ENCODE measurements around the gene EMC7. TPM values are rescaled to one million over a fixed set of nuclear protein-coding genes. Genes with fewer than 3 reads are reported as not detected.

The EMC7 gene
- polyA plus RNA-seq, 1 experiment: 116 TPM

DNA sequence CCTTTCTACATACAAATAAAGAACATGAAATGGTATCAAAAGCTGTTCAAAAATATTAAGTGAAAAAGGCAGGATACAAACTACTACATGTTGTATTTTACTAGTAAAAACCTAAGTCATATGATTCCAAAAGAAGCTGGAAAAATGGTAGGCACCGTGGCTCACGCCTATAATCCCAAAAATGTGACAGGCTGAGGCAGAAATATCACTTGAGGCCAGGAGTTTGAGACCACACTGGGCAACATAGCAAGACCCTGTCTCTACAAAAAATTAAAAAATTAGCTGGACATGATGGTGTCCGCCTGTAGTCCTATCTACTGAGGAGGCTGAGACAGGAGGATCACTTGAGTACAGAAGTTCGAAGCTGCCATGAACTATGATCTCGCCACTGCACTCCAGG is 1.7 kb downstream of the EMC7 start:
- Histone ChIP-seq H3K9me3 (ENCODE audit: control insufficient read depth, insufficient read depth, low read length) (no peaks in the 10 kb centered on the region; the same call in 1 of the 2 replicates), H3K27me3 (ENCODE audit: control insufficient read depth, insufficient read depth, low read length) (no peaks in the 10 kb centered on the region), H3K27ac (ENCODE audit: low read depth, low read length) (no peak overlapping the region), H3K4me3 (ENCODE audit: low read depth, low read length) (no peak overlapping the region)
- no peak for DNase-seq (ENCODE audit: low read depth, low spot score)
- ChIA-PET POLR2A (no interaction called here), CTCF (interaction anchor here (1.0 to 3.7 kb wide), 3 partner anchors 10 to 110 kb away, joined by 3 to 18 read pairs (median 4); partner anchors contain the start of gene KATNBL1)
- TF ChIP-seq, protein P1, sequence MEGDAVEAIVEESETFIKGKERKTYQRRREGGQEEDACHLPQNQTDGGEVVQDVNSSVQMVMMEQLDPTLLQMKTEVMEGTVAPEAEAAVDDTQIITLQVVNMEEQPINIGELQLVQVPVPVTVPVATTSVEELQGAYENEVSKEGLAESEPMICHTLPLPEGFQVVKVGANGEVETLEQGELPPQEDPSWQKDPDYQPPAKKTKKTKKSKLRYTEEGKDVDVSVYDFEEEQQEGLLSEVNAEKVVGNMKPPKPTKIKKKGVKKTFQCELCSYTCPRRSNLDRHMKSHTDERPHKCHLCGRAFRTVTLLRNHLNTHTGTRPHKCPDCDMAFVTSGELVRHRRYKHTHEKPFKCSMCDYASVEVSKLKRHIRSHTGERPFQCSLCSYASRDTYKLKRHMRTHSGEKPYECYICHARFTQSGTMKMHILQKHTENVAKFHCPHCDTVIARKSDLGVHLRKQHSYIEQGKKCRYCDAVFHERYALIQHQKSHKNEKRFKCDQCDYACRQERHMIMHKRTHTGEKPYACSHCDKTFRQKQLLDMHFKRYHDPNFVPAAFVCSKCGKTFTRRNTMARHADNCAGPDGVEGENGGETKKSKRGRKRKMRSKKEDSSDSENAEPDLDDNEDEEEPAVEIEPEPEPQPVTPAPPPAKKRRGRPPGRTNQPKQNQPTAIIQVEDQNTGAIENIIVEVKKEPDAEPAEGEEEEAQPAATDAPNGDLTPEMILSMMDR (IDR thresholded peaks at IDR 0.05; ENCODE audit: low read depth, low read length): no peak

DNA sequence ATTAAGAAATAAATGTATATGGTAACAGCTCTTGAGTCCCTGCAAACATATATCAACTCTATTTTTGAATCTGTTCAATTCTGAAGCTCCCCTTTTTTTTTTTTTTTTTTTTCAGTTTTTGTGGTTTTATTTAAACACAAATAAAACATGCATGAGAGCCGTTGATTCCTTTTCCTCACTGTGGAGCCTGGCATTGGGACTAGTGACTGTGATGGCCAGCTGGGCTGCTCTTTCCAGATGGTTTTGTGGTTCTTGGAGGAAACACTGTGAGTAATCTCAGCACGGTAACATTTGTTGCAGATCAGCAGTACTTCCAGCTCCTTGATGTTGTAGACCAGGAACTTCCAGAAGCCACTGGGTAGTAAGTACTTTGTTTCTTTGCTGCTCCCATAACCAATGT is 15.9 kb downstream of the EMC7 start:
- CTCF ChIA-PET: interaction anchor here (0.6 to 1.3 kb wide), 4 partner anchors 10 to 124 kb away, joined by 3 to 9 read pairs (median 4); partner anchors contain the start of gene KATNBL1
- TF ChIP-seq, protein P1 (IDR thresholded peaks at IDR 0.05; ENCODE audit: low read depth, low read length): no peak
- no peak overlapping the region for H3K27ac ChIP-seq (ENCODE audit: low read depth, low read length)
- peak; percentile 16 for DNase-seq (ENCODE audit: low read depth, low spot score)
- no peaks in the 10 kb centered on the region for H3K27me3 ChIP-seq (ENCODE audit: control insufficient read depth, insufficient read depth, low read length)
- H3K9me3 ChIP-seq (ENCODE audit: control insufficient read depth, insufficient read depth, low read length): no peaks in the 10 kb centered on the region
- POLR2A ChIA-PET: interaction anchor here (0.6 to 0.9 kb wide), 4 partner anchors 16 to 1588 kb away, joined by 3 to 6 read pairs (median 4); partner anchors contain the start of genes EMC7 and PGBD4
- no peak overlapping the region for H3K4me3 ChIP-seq (ENCODE audit: low read depth, low read length)

DNA sequence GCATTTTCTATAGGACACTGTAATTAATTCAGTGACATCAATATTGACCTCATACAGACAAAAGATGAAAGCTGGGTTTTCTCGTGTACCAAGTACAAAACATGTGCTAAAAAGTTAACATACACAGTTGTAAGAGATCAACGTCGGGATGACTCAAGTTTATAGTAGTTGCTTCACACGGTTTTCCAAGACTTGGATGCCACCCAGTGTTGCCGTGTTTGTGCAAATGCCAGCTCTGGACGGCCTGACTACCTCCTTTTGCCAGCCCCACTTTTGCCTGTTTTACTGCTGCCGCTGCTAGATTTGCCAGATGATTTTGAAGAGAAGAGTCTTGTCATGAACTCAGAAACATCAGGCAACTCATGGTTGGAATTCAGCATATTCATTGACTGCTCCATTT is 17.6 kb downstream of the EMC7 start:
- TF ChIP-seq, protein P1 (IDR thresholded peaks at IDR 0.05; ENCODE audit: low read depth, low read length): no peak
- CTCF ChIA-PET: interaction anchor here (1.0 to 1.2 kb wide), 2 partner anchors 21 to 26 kb away, joined by 3 to 8 read pairs; no protein-coding TSS in a partner anchor
- POLR2A ChIA-PET: interaction anchor here (0.9 kb wide), 1 partner anchor 126 kb away, joined by 5 read pairs; the partner anchor contains the start of gene KATNBL1
- DNase-seq (ENCODE audit: low read depth, low spot score): peak; percentile 52
- no peaks in the 10 kb centered on the region for H3K9me3 ChIP-seq (ENCODE audit: control insufficient read depth, insufficient read depth, low read length)
- H3K27ac ChIP-seq (ENCODE audit: low read depth, low read length): no peak overlapping the region
- no peaks in the 10 kb centered on the region for H3K27me3 ChIP-seq (ENCODE audit: control insufficient read depth, insufficient read depth, low read length)
- no peak overlapping the region for H3K4me3 ChIP-seq (ENCODE audit: low read depth, low read length)

DNA sequence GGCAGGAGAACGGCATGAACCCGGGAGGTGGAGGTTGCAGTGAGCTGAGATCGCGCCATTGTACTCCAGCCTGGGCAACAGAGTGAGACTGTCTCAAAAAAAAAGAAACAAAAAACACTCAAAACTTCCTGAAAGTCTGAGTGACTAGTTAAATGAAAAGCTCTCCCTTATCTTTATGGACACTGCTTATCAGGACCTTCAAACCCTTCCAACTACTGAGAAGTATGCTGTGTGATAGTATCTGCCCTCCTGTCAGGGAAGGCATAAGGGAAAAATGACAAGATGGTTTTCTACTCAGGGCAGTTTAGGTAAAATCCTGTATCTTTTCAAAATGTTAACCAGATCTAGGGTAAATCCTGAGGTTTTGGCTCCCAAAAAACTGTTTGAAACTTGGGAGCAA is 21.8 kb downstream of the EMC7 start:
- ChIA-PET POLR2A (no interaction called here), CTCF (interaction anchor here (1.2 to 1.3 kb wide), 3 partner anchors 17 to 86 kb away, joined by 3 to 6 read pairs (median 4); no protein-coding TSS in a partner anchor)
- Histone ChIP-seq H3K27ac (ENCODE audit: low read depth, low read length) (no peak overlapping the region), H3K4me3 (ENCODE audit: low read depth, low read length) (no peak overlapping the region), H3K27me3 (ENCODE audit: control insufficient read depth, insufficient read depth, low read length) (no peaks in the 10 kb centered on the region), H3K9me3 (ENCODE audit: control insufficient read depth, insufficient read depth, low read length) (no peaks in the 10 kb centered on the region)
- TF ChIP-seq, protein P1 (IDR thresholded peaks at IDR 0.05; ENCODE audit: low read depth, low read length): no peak
- no peak for DNase-seq (ENCODE audit: low read depth, low spot score)

DNA sequence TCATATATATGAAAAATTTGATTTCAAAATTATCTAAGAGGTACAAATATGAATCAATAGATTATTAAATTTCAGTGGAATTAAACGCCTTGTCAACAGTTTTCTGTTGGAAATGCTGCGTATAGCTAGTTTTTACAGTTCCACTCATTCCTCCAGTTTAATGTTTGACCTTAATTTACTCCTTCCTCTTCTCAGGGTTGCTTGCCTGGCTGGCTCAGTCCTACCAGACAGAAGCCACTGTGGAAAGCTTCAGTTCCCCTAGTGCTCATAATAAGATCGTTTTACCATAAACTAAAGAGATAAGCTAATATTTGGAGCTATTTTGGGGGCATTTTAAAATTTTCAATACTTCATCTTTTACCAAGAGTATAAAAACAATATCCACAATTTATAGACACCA is 22.8 kb downstream of the EMC7 start:
- H3K9me3 ChIP-seq (ENCODE audit: control insufficient read depth, insufficient read depth, low read length): no peaks in the 10 kb centered on the region
- no peak overlapping the region for H3K4me3 ChIP-seq (ENCODE audit: low read depth, low read length)
- ChIA-PET CTCF (interaction anchor here (0.6 to 1.3 kb wide), 3 partner anchors 18 to 264 kb away, joined by 4 to 8 read pairs (median 6); partner anchors contain the start of gene NOP10), POLR2A (no interaction called here)
- H3K27me3 ChIP-seq (ENCODE audit: control insufficient read depth, insufficient read depth, low read length): no peaks in the 10 kb centered on the region
- no peak for DNase-seq (ENCODE audit: low read depth, low spot score)
- TF ChIP-seq, protein P1 (IDR thresholded peaks at IDR 0.05; ENCODE audit: low read depth, low read length): no peak
- H3K27ac ChIP-seq (ENCODE audit: low read depth, low read length): no peak overlapping the region
